HEK293 (cell line): ENCODE results near the gene LIN52.

ENCODE experiments used
- CTCF ChIA-PET: fragments of 350-600 bp; formaldehyde crosslinking; extraction: SDS; loops from one replicate; lab custom pipeline; 2021; ENCODE audit warnings: antibody characterized with exemption; lab: Yijun Ruan, JAX
- POLR2A ChIA-PET: fragments of 300-600 bp; formaldehyde crosslinking; extraction: SDS; loops from one replicate; lab custom pipeline; 2020; ENCODE audit warnings: antibody characterized with exemption, inconsistent platforms; lab: Yijun Ruan, JAX
- H3K27ac ChIP-seq: fragments of 200-500 bp; sonication (Bioruptor generic); 2 replicates; pipeline ENCODE4 v1.5.1; 2014; ENCODE audit warnings: low read depth, low read length, control low read depth, inconsistent platforms; ENCODE audit errors: extremely low read depth
- H3K36me3 ChIP-seq, 2 experiments: fragments of 200-500 bp in 1 of 2; sonication (Bioruptor generic) in 1 of 2; 1 replicate in 1 of 2; 2 replicates in 1 of 2; pipeline ENCODE4 v1.5.1; 2014 to 2017; ENCODE audit warnings: inconsistent platforms in 2 of 2, low read length in 2 of 2; ENCODE audit not compliant: control insufficient read depth in 2 of 2, insufficient read depth in 1 of 2
- H3K4me1 ChIP-seq: fragments of 200-500 bp; sonication (Bioruptor generic); 2 replicates; pipeline ENCODE4 v1.5.1; 2014; ENCODE audit warnings: mild to moderate bottlenecking, low read length, inconsistent platforms; ENCODE audit not compliant: control insufficient read depth, insufficient read depth
- H3K4me3 ChIP-seq: 2 replicates; pipeline ENCODE4 v1.5.1; 2011; ENCODE audit warnings: low read depth, mild to moderate bottlenecking, control low read depth, low read length, moderate library complexity
- H3K9me3 ChIP-seq: fragments of 200-500 bp; sonication (Bioruptor generic); 2 replicates; pipeline ENCODE4 v1.5.1; 2014; ENCODE audit warnings: low read depth, low read length, inconsistent platforms; ENCODE audit not compliant: control insufficient read depth, insufficient read depth
- ZNF10 ChIP-seq: fragments of 450-650 bp; formaldehyde crosslinking; IDR thresholded peaks from 2 replicates; pipeline ENCODE4 v1.5.1; 2017; ENCODE audit warnings: missing biosample characterization, missing genetic modification characterization

LIN52 gene

GRCh38 chr14:74249433-74250375, 164.9 kb downstream of the LIN52 start:
- Histone ChIP-seq H3K4me1 (no peaks in the 10 kb centered on the region), H3K27ac (no peak overlapping the region), H3K9me3 (no peaks in the 10 kb centered on the region), H3K36me3 (no peaks in the 10 kb centered on the region), H3K4me3 (no peak overlapping the region)
- ChIA-PET CTCF (interaction anchor here (0.6 to 5.8 kb wide), 8 partner anchors 7 to 562 kb away, joined by 3 to 71 read pairs (median 8); no protein-coding TSS in a partner anchor), POLR2A (no interaction called here)
- TF ChIP-seq ZNF10 (tag by site-specific recombination) = no peak
